Keratinocyte (primary cell): ENCODE results near the gene UBE2R2. TPM values are rescaled to one million over a fixed set of nuclear protein-coding genes. Genes with fewer than 3 reads are reported as not detected.

ENCODE experiments used
- DNase-seq: peaks from one replicate; pipeline ENCODE4 v3.0.0-alpha.2; 2011; ENCODE audit warnings: low read depth, missing footprints, low spot score
- FAIRE-seq: peaks from 2 replicates; lab custom pipeline; 2011; peaks lifted over from hg19 to GRCh38; lab: Jason Lieb, UNC
- H2AFZ ChIP-seq: 2 replicates; pipeline ENCODE4 v1.6.0; 2012; ENCODE audit warnings: low read length, control low read depth, inconsistent platforms; ENCODE audit not compliant: control insufficient read depth
- H3K27ac ChIP-seq: 2 replicates; pipeline ENCODE4 v1.5.1; 2011; ENCODE audit warnings: low read length; ENCODE audit not compliant: control insufficient read depth, insufficient read depth
- H3K27me3 ChIP-seq: 3 replicates; pipeline ENCODE4 v1.6.0; 2011; ENCODE audit warnings: low read length; ENCODE audit not compliant: control insufficient read depth, insufficient read depth; ENCODE audit errors: extremely low read depth
- H3K36me3 ChIP-seq, 2 experiments: 2 replicates in 1 of 2; 3 replicates in 1 of 2; pipeline ENCODE4 v1.5.1; 2011; ENCODE audit warnings: low read length in 2 of 2, mild to moderate bottlenecking in 1 of 2; ENCODE audit not compliant: control insufficient read depth in 2 of 2, insufficient read depth in 2 of 2; ENCODE audit errors: extremely low read depth in 1 of 2
- H3K4me1 ChIP-seq: 3 replicates; pipeline ENCODE4 v1.5.1; 2011; ENCODE audit warnings: low read length; ENCODE audit not compliant: control insufficient read depth, insufficient read depth; ENCODE audit errors: extremely low read depth
- H3K4me2 ChIP-seq: 3 replicates; pipeline ENCODE4 v1.6.0; 2011; ENCODE audit warnings: low read depth, low read length; ENCODE audit not compliant: control insufficient read depth, insufficient read depth; ENCODE audit errors: extremely low read depth
- H3K4me3 ChIP-seq, 3 experiments: fragments of 200-600 bp in 1 of 3; sonication (generic) in 1 of 3; 2 replicates in 2 of 3; 3 replicates in 1 of 3; pipeline ENCODE4 v1.5.1; 2011 to 2016; ENCODE audit warnings: low read length in 3 of 3, mild to moderate bottlenecking in 3 of 3, control low read depth in 2 of 3, inconsistent platforms in 1 of 3, low read depth in 1 of 3, mixed read lengths in 1 of 3, mixed run types in 1 of 3, moderate library complexity in 1 of 3; ENCODE audit not compliant: control insufficient read depth in 2 of 3, insufficient read depth in 2 of 3; ENCODE audit errors: extremely low read depth in 1 of 3
- H3K79me2 ChIP-seq: 2 replicates; pipeline ENCODE4 v1.6.0; 2012; ENCODE audit warnings: low read length; ENCODE audit not compliant: control insufficient read depth, insufficient read depth
- H3K9ac ChIP-seq: 3 replicates; pipeline ENCODE4 v1.6.0; 2011; ENCODE audit warnings: low read length; ENCODE audit not compliant: control insufficient read depth, insufficient read depth; ENCODE audit errors: extremely low read depth
- H3K9me1 ChIP-seq: 3 replicates; pipeline ENCODE4 v1.6.0; 2011; ENCODE audit warnings: low read length; ENCODE audit not compliant: control insufficient read depth, insufficient read depth; ENCODE audit errors: extremely low read depth
- H3K9me3 ChIP-seq: 2 replicates; pipeline ENCODE4 v1.5.1; 2012; ENCODE audit warnings: low read depth, low read length; ENCODE audit not compliant: control insufficient read depth
- H4K20me1 ChIP-seq: 3 replicates; pipeline ENCODE4 v1.6.0; 2011; ENCODE audit warnings: low read length; ENCODE audit not compliant: control insufficient read depth, insufficient read depth; ENCODE audit errors: extremely low read depth
- EZH2 ChIP-seq: IDR thresholded peaks from one replicate; pipeline ENCODE4 v1.6.1; 2012; ENCODE audit warnings: inconsistent platforms, mild to moderate bottlenecking, low read length, moderate library complexity
- dilution Hi-C: fragments of 300-500 bp; cut with MboI; formaldehyde crosslinking; loops from one replicate; pipeline ENCODE4 v1.7.0; 2020; ENCODE audit warnings: low sequenced_read_pairs; ENCODE audit not compliant: extremely low pct_ligation_motif_present
- polyA plus RNA-seq, 5 experiments: library from polyadenylated mRNA; depleted of rRNA in 3 of 5; stranded (reverse) in 3 of 5; stranded (forward) in 1 of 5; unstranded in 1 of 5; fragments of >200 nt; gene quantifications; 1 replicate in 1 of 5; 2 replicates in 3 of 5; 3 replicates in 1 of 5; pipeline versions ENCODE4 v1.2.1 to v1.2.3, GENCODE V29; 2011 to 2012; ENCODE audit warnings: missing spikeins in 2 of 5, low read depth in 1 of 5, low replicate concordance in 1 of 5
- TF ChIP-seq, protein P1 (sequence below), 3 experiments: IDR thresholded peaks in 1 of 3; conservative IDR thresholded peaks in 1 of 3; optimal IDR thresholded peaks in 1 of 3; 2 replicates in 2 of 3; 3 replicates in 1 of 3; pipeline versions ENCODE3 to v1.5.1; 2011; ENCODE audit warnings: low read length in 3 of 3, mild to moderate bottlenecking in 3 of 3, moderate library complexity in 2 of 3, control low read depth in 1 of 3, inconsistent platforms in 1 of 3; ENCODE audit not compliant: insufficient read depth in 2 of 3; ENCODE audit errors: extremely low read depth in 1 of 3

Gene UBE2R2
- polyA plus RNA-seq, 1 donor (not counting 4 experiments of a cell fraction or from before 2014, with no cell fraction given) = 20.5 TPM

DNA sequence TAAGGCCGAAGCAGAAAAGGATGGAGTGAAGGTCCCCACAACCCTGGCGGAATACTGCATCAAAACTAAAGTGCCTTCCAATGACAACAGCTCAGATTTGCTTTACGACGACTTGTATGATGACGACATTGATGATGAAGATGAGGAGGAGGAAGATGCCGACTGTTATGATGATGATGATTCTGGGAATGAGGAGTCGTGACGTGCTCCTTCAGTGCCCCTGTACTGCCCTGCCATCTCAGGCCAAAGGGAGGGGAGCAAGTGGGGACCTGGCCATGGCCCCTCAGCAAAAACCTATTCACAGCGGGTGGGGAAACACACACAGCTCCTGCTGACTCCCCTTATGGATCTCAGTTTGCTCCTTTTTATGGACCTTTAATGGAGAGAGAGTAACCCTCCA, 100.1 kb downstream of the UBE2R2 start:
- Histone ChIP-seq H3K9ac (no peak overlapping the region), H2AFZ (no peak overlapping the region), H4K20me1 (peaks cover 5% of the 10 kb centered on the region), H3K27ac (no peak overlapping the region), H3K9me3 (no peaks in the 10 kb centered on the region), H3K4me2 (no peak overlapping the region), H3K4me1 (no peaks in the 10 kb centered on the region), H3K4me3 (no peak overlapping the region), H3K79me2 (peaks cover 4% of the 10 kb centered on the region), H3K9me1 (no peaks in the 10 kb centered on the region), H3K36me3 (peaks cover 17 to 35% of the 10 kb centered on the region in 2 experiments), H3K27me3 (no peaks in the 10 kb centered on the region)
- TF ChIP-seq EZH2 = no peak
- TF ChIP-seq, protein P1, sequence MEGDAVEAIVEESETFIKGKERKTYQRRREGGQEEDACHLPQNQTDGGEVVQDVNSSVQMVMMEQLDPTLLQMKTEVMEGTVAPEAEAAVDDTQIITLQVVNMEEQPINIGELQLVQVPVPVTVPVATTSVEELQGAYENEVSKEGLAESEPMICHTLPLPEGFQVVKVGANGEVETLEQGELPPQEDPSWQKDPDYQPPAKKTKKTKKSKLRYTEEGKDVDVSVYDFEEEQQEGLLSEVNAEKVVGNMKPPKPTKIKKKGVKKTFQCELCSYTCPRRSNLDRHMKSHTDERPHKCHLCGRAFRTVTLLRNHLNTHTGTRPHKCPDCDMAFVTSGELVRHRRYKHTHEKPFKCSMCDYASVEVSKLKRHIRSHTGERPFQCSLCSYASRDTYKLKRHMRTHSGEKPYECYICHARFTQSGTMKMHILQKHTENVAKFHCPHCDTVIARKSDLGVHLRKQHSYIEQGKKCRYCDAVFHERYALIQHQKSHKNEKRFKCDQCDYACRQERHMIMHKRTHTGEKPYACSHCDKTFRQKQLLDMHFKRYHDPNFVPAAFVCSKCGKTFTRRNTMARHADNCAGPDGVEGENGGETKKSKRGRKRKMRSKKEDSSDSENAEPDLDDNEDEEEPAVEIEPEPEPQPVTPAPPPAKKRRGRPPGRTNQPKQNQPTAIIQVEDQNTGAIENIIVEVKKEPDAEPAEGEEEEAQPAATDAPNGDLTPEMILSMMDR (optimal IDR thresholded peaks at IDR 0.05 in 1 of 3, IDR thresholded peaks at IDR 0.05 in 1 of 3, conservative IDR thresholded peaks at IDR 0.05 in 1 of 3; ENCODE audit: extremely low read depth in 1 of 3, insufficient read depth in 2 of 3, low read length in 3 of 3) = no peak
- DNase-seq = no peak
- no peak for FAIRE-seq
- dilution Hi-C loops = no loop called here

DNA sequence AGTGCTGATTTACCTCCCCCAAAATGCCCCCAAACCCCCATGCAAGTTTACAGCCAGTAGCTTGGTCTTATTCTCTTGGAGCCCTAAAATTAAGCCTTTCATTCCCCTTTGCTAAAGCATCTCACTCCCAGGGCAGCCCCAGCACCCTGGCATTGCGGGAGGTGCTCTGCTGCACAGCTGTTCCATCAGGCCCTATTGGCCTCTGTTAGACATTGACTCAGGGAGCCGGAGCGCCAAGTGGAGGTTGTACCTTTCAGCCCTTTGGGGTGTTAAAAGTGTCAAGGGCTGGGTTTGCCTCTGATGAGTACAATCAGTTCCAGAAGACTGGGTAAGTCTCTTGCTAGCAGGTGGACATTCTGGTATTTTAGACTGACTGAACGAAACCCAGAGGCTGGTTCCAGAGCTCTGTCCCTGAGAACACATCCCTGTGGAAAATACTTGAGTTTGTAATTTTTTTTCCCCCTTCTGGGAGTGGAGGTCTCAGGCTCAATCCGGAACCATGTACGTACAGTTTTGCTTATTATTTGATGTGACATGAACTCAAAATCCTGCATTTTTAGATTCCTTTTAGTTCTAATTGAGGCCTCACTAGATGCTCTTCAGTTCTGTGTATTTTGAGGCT, 102.4 kb downstream of the UBE2R2 start:
- H3K79me2 ChIP-seq = peaks cover 2% of the 10 kb centered on the region
- no peak overlapping the region for H3K9ac ChIP-seq
- no peak for DNase-seq
- H3K9me3 ChIP-seq = no peaks in the 10 kb centered on the region
- peaks cover 38 to 55% of the 10 kb centered on the region in 2 experiments for H3K36me3 ChIP-seq
- no peak overlapping the region for H3K27ac ChIP-seq
- no peak overlapping the region for H3K4me3 ChIP-seq
- no peaks in the 10 kb centered on the region for H3K9me1 ChIP-seq
- H3K27me3 ChIP-seq = no peaks in the 10 kb centered on the region
- no peak overlapping the region for H2AFZ ChIP-seq
- FAIRE-seq = no peak
- no peak for TF ChIP-seq EZH2
- TF ChIP-seq, protein P1 (optimal IDR thresholded peaks at IDR 0.05 in 1 of 3, IDR thresholded peaks at IDR 0.05 in 1 of 3, conservative IDR thresholded peaks at IDR 0.05 in 1 of 3; ENCODE audit: extremely low read depth in 1 of 3, insufficient read depth in 2 of 3, low read length in 3 of 3) = no peak
- H3K4me1 ChIP-seq = no peaks in the 10 kb centered on the region
- dilution Hi-C loops = no loop called here
- H3K4me2 ChIP-seq = no peak overlapping the region
- H4K20me1 ChIP-seq = peaks cover 5% of the 10 kb centered on the region
